ENCODE results near the gene TIMM44. TPM values are rescaled to one million over a fixed set of nuclear protein-coding genes. Genes with fewer than 3 reads are reported as not detected.
"Not testable (repeated sequence)": the region's sequence is repeated elsewhere in the genome, so short reads cannot be mapped to it uniquely, and the experiment has no call there.

Gene TIMM44
- total RNA-seq, 2 experiments from 2014 or later = 48.4 to 50.9 TPM

- H3K4me1 Mint-ChIP-seq = peaks cover 7% of the 10 kb centered on the region
- H3K36me3 Mint-ChIP-seq (ENCODE audit: low read depth) = peaks cover 20% of the 10 kb centered on the region
- H3K27ac Mint-ChIP-seq = no peak overlapping the region
- CTCF ChIA-PET = no interaction called here
- DNase-seq = no peak
- H3K9me3 Mint-ChIP-seq = no peaks in the 10 kb centered on the region
- POLR2A ChIA-PET = no interaction called here
- H3K27me3 Mint-ChIP-seq = no peaks in the 10 kb centered on the region
- H3K4me3 Mint-ChIP-seq = no peak overlapping the region
Measured at GRCh38 chr19:7932276-7932929, 11.1 kb downstream of the TIMM44 start.

GRCh38 chr19:7931221-7932061 is 12.0 kb downstream of the TIMM44 start:
- CTCF ChIA-PET = interaction anchor here (1.1 to 3.5 kb wide), 4 partner anchors 9 to 13 kb away, joined by 3 to 28 read pairs (median 12); partner anchors contain the start of genes SNAPC2 and TIMM44
- POLR2A ChIA-PET = interaction anchor here (0.9 to 1.8 kb wide), 2 partner anchors 12 to 226 kb away, joined by 3 to 9 read pairs; partner anchors contain the start of gene TIMM44
- H3K27me3 Mint-ChIP-seq = no peaks in the 10 kb centered on the region
- H3K4me3 Mint-ChIP-seq = no peak overlapping the region
- H3K9me3 Mint-ChIP-seq = no peaks in the 10 kb centered on the region
- H3K36me3 Mint-ChIP-seq (ENCODE audit: low read depth) = peaks cover 20% of the 10 kb centered on the region
- H3K27ac Mint-ChIP-seq = no peak overlapping the region
- DNase-seq = no peak
- peaks cover 9% of the 10 kb centered on the region for H3K4me1 Mint-ChIP-seq

GRCh38 chr19:7930765-7931164 is 12.7 kb downstream of the TIMM44 start:
- no peak for DNase-seq
- Mint-ChIP-seq H3K27me3 (no peaks in the 10 kb centered on the region), H3K4me1 (peaks cover 12% of the 10 kb centered on the region), H3K27ac (no peak overlapping the region), H3K4me3 (no peak overlapping the region), H3K36me3 (ENCODE audit: low read depth) (peaks cover 15% of the 10 kb centered on the region), H3K9me3 (no peaks in the 10 kb centered on the region)
- CTCF ChIA-PET = interaction anchor here (0.7 to 3.5 kb wide), 6 partner anchors 10 to 388 kb away, joined by 3 to 28 read pairs (median 6); partner anchors contain the start of genes SNAPC2 and TIMM44
- POLR2A ChIA-PET = interaction anchor here (0.9 to 1.8 kb wide), 2 partner anchors 12 to 225 kb away, joined by 3 to 9 read pairs; partner anchors contain the start of gene TIMM44

GRCh38 chr19:7930030-7930429 is 13.4 kb downstream of the TIMM44 start:
- H3K4me1 Mint-ChIP-seq = peaks cover 13% of the 10 kb centered on the region
- DNase-seq; H3K9me3 Mint-ChIP-seq; H3K4me3 Mint-ChIP-seq; H3K27me3 Mint-ChIP-seq; H3K27ac Mint-ChIP-seq; H3K36me3 Mint-ChIP-seq (ENCODE audit: low read depth): not testable (repeated sequence)
- ChIA-PET POLR2A (interaction anchor here (1.8 kb wide), 2 partner anchors 9 to 13 kb away, joined by 8 to 9 read pairs; partner anchors contain the start of genes SNAPC2 and TIMM44), CTCF (interaction anchor here (0.7 to 3.5 kb wide), 6 partner anchors 10 to 387 kb away, joined by 3 to 28 read pairs (median 6); partner anchors contain the start of genes SNAPC2 and TIMM44)

GRCh38 chr19:7928741-7929701 is 14.4 kb downstream of the TIMM44 start:
- no peak overlapping the region for H3K4me3 Mint-ChIP-seq
- H3K27ac Mint-ChIP-seq = no peak overlapping the region
- H3K27me3 Mint-ChIP-seq = no peaks in the 10 kb centered on the region

GRCh38 chr19:7928334-7928706 is 15.1 kb downstream of the TIMM44 start:
- Mint-ChIP-seq H3K4me1 (peaks cover 16% of the 10 kb centered on the region), H3K27ac (no peak overlapping the region), H3K36me3 (ENCODE audit: low read depth) (peaks cover 3% of the 10 kb centered on the region), H3K9me3 (no peaks in the 10 kb centered on the region), H3K4me3 (no peak overlapping the region), H3K27me3 (no peaks in the 10 kb centered on the region)
- ChIA-PET POLR2A (interaction anchor here (1.7 kb wide), 1 partner anchor 15 kb away, joined by 11 read pairs; the partner anchor contains the start of gene TIMM44), CTCF (interaction anchor here (1.7 to 3.5 kb wide), 4 partner anchors 8 to 59 kb away, joined by 4 to 28 read pairs (median 12); partner anchors contain the start of genes SNAPC2 and TIMM44)
- DNase-seq = no peak

More at GRCh38 chr19:7928741-7929701, 14.4 kb downstream of the TIMM44 start:
- peak; percentile 56 for DNase-seq
- POLR2A ChIA-PET = interaction anchor here (1.7 to 1.8 kb wide), 2 partner anchors 8 to 14 kb away, joined by 8 to 11 read pairs; partner anchors contain the start of genes SNAPC2 and TIMM44
- Mint-ChIP-seq H3K36me3 (ENCODE audit: low read depth) (peaks cover 6% of the 10 kb centered on the region), H3K9me3 (no peaks in the 10 kb centered on the region), H3K4me1 (peaks cover 16% of the 10 kb centered on the region)
- CTCF ChIA-PET = interaction anchor here (0.6 to 3.5 kb wide), 8 partner anchors 9 to 605 kb away, joined by 3 to 28 read pairs (median 4); partner anchors contain the start of genes SNAPC2 and TIMM44

GRCh38 chr19:7927605-7928333 is 15.7 kb downstream of the TIMM44 start:
- Mint-ChIP-seq H3K36me3 (ENCODE audit: low read depth) (peaks cover 3% of the 10 kb centered on the region), H3K4me3 (no peak overlapping the region), H3K9me3 (no peaks in the 10 kb centered on the region), H3K4me1 (peaks cover 19% of the 10 kb centered on the region), H3K27ac (no peak overlapping the region), H3K27me3 (no peaks in the 10 kb centered on the region)
- no peak for DNase-seq
- POLR2A ChIA-PET = interaction anchor here (1.8 kb wide), 1 partner anchor 15 kb away, joined by 4 read pairs; no protein-coding TSS in a partner anchor
- CTCF ChIA-PET = interaction anchor here (0.6 to 1.7 kb wide), 3 partner anchors 14 to 226 kb away, joined by 3 to 4 read pairs (median 3); partner anchors contain the start of gene TIMM44

GRCh38 chr19:7926727-7927604 is 16.5 kb downstream of the TIMM44 start:
- Mint-ChIP-seq H3K4me3 (peak overlapping the region; percentile 19), H3K27ac (no peak overlapping the region), H3K36me3 (ENCODE audit: low read depth) (no peaks in the 10 kb centered on the region), H3K9me3 (no peaks in the 10 kb centered on the region), H3K4me1 (peaks cover 22% of the 10 kb centered on the region), H3K27me3 (no peaks in the 10 kb centered on the region)
- DNase-seq = no peak
- ChIA-PET CTCF (interaction anchor here (0.6 to 0.9 kb wide), 2 partner anchors 16 to 227 kb away, joined by 3 read pairs; partner anchors contain the start of gene TIMM44), POLR2A (interaction anchor here (1.0 to 1.8 kb wide), 3 partner anchors 9 to 17 kb away, joined by 3 to 4 read pairs (median 4); no protein-coding TSS in a partner anchor)

GRCh38 chr19:7926021-7926726 is 17.3 kb downstream of the TIMM44 start, which contains the start of gene CTXN1:
Gene CTXN1, minus strand, starts transcription at chr19:7926135. Its CDS starts 597 bp downstream, at chr19:7925538.
- peaks cover 28% of the 10 kb centered on the region for H3K4me1 Mint-ChIP-seq
- peak within 1 kb of the TSS; percentile 40 for H3K27ac Mint-ChIP-seq
- no peaks in the 10 kb centered on the region for H3K9me3 Mint-ChIP-seq
- CTCF ChIA-PET = no interaction called here
- DNase-seq = peak; percentile 80
- no peaks in the 10 kb centered on the region for H3K27me3 Mint-ChIP-seq
- H3K4me3 Mint-ChIP-seq = peak within 1 kb of the TSS; percentile 70
- no peaks in the 10 kb centered on the region for H3K36me3 Mint-ChIP-seq (ENCODE audit: low read depth)
- POLR2A ChIA-PET = interaction anchor here (1.0 to 1.8 kb wide), 3 partner anchors 8 to 18 kb away, joined by 3 to 4 read pairs (median 4); no protein-coding TSS in a partner anchor

- peak; percentile 81 for DNase-seq
- H3K27me3 Mint-ChIP-seq = no peaks in the 10 kb centered on the region
- peaks cover 32% of the 10 kb centered on the region for H3K4me1 Mint-ChIP-seq
- peak overlapping the region; percentile 70 for H3K4me3 Mint-ChIP-seq
- ChIA-PET POLR2A (no interaction called here), CTCF (no interaction called here)
- H3K36me3 Mint-ChIP-seq (ENCODE audit: low read depth) = no peaks in the 10 kb centered on the region
- no peaks in the 10 kb centered on the region for H3K9me3 Mint-ChIP-seq
- H3K27ac Mint-ChIP-seq = peak overlapping the region; percentile 40
Measured at GRCh38 chr19:7925171-7925851, 18.2 kb downstream of the TIMM44 start.
